NOMO-1 treated with dmso at 0.1 percent for 144 hours (cell line): ENCODE measurements around the gene ACACB.
A peak's percentile ranks its signal among the peaks of the same experiment; 100 is the strongest.

Source experiments
- DNase-seq: peaks from one replicate; lab custom pipeline; 2025; ENCODE audit not compliant: unreplicated experiment; lab: John Stamatoyannopoulos, UW

Gene ACACB

DNA sequence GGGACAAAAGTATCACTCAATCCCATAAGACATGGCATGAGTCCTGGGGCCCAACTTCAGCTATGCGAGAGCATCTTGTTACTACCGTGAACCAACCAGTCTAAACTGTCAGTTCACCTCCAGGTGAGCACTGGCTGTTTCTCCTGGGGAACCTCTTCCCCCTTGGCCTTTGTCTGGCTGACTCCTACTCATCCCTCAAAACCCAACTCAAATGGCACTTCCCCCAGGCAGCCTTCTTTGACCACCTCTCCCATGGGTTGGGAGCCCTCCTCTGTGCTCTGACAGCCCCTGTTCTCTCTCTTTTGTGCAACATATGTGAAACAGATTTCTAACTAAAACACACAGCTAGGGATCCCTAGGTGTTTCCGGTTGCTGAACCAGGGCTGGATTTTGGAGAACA is 155.0 kb downstream of the ACACB start:
- DNase-seq: no peak

GRCh38 chr12:109273354-109273753 is 157.0 kb downstream of the ACACB start:
- DNase-seq: no peak

- DNase-seq: no peak
Measured at GRCh38 chr12:109274381-109274780, 158.0 kb downstream of the ACACB start.

DNA sequence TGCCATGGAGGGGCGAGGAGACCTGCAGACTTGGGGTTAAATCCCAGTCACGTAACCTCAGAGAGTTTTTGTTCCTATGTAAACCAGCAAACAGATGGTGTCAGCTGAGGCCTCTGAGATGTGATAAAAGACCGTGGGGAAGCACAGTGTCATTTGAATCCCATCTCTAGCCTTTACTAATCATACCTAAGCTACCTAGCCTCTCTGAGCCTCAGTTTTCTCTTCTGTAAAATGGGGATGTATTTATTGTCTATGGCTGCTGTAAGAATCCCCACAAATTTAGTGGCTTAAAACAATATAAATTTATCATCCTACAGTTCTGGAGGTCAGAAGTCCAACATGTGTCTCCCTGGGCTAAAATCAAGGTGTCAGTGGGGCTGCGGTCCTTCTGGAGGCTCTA is 158.8 kb downstream of the ACACB start:
- no peak for DNase-seq

- DNase-seq: no peak
Measured at GRCh38 chr12:109276160-109276559, 159.8 kb downstream of the ACACB start.

DNA sequence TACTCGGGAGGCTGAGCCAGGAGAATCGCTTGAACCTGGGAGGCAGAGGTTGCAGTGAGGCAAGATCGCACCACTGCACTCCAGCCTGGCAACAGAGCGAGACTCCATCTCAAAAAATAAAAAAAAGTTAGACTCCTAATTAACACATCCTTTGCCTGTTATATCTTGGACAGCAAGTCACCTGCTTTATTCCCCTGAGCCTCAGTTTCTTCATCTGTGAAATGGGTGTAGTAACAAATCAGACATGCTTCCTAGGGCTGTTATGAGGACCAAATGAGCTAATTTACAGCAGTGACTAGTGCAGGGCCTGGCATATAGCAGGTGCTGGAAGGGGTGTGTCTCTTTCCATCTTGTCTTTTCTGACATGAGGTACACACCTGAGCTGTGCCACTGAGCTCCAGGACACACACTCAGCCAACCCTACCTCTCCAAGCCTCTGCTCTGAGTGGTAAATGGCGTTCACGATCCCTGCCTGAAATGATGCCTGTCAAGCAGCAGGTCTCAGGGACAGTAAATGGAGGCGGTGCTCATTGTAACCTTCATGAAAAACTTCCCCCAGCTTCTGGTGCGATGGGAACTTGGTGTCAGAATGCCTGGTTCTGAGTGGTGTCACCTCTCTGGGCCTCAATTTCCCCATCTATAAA is 161.0 kb downstream of the ACACB start:
- DNase-seq: no peak

DNA sequence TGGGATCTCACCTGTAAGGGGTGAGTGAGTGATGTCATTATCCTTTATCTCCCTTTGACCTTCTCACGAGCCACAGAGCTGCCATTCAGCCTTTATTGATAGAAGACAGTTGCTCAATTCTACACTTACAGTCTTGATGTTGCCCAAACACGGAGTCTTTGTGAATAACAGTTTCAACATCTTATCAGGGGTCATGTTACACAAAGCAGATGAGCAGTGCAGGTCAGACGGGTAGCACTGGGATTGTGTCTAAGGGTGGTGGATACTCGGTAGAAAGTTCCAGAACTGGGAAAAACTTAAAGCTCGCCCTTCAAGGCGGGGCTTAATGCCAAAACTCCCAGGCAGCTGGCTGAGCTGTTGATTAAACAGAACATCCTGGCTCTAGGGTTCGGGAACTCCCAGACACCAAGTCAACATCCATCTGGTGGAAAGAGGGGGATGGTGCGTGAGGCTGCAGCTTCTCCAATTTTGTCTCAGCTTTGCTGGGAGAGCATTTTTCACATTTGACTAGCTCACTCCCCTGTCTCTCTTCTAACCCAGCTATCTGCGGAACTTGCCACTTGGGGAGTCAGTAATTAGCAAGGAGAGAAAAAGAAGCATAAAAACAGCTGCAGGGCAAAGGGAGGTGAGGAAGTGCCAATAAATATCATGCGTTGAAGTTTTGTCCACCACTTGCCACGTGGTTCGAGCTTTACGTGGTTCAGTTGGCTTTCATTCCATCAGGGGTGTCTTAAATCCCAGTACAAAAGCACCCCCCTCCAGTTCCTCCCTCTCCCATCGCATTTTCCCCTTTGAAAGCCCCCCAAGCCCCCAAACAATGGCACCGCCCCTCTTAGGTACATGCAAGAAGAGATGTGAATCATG is 161.7 kb downstream of the ACACB start:
- peak; percentile 10 for DNase-seq

DNA sequence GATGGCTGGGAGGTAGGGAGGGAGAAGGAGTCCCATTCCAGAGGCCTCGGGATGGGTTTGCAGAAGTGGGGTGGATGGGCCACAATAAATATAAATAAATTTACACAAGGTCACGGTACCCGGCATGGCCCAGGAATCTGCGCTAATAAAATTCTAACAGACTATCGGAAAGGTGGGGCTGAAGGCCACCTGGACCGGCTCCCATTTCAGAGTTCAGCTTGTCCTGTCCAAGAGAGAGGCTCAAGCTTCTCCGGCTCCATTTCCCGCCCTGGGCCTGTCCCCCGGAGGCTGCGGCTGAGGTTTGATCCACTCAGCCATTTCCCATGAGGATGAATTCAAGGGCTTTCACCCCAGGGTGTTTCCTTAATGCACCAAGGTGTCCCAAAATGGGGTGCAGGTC is 162.5 kb downstream of the ACACB start:
- no peak for DNase-seq

DNA sequence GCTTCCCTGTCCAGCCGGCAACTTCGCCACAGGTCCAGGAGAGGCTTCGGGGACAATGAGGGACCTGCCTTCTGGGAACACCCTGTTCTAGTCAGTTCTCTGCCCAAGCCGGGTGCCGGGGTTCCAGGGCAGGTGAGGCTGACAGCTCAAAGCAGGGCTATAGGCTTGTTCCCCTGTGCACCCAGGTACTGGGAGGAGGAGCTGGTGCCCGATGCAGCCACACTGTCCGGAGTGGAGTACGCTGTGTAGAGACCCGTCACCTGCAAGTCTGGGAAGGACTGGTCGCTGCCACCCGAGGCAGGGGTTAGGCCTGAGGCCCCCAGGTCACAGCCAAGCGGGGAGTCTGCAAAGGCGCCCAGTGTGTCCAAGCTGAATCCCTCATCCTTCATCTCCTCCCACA is 163.1 kb downstream of the ACACB start:
- DNase-seq: no peak

GRCh38 chr12:109281452-109281851 is 165.1 kb downstream of the ACACB start:
- no peak for DNase-seq

DNA sequence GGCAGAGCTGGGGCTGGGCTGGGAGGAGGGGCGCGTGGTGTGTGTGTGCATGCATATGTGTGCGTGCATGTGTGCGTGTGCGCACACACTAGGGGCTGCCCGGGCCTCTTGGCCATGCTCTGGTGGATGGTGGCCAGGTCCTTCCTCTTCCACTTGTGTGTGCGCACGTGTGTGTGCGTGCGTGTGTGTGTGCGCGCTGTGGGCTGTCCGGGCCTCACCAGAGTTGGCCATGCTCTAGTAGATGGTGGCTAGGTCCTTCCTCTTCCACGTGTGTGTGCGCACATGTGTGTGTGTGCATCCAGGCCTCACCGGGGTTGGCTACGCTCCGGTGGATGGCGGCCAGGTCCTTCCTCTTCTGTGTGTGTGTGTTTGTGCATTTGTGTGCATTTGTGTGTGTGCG is 168.0 kb downstream of the ACACB start:
- no peak for DNase-seq

DNA sequence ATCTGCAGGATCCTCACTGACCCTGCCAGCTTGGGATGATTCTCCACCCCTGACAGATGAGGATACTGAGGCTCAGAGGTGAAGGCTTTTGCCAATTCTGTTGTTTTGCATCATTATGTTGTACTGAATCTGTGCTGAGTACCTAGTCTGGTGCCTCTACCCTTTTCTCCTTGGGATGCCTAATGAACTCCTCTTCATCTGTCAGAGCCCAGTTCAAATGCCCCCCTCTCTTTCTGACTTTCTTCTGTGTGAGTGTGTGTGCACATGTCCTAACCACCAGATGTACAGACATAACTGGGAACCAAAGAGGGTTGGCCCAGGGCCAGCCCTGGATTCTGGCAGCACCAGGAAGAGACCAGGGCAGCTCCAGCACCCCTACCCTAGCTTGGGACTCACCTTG is 169.9 kb downstream of the ACACB start:
- no peak for DNase-seq

- DNase-seq: no peak
Measured at GRCh38 chr12:109286652-109287051, 170.3 kb downstream of the ACACB start.

GRCh38 chr12:109287181-109287580 is 170.8 kb downstream of the ACACB start:
- DNase-seq: no peak

DNA sequence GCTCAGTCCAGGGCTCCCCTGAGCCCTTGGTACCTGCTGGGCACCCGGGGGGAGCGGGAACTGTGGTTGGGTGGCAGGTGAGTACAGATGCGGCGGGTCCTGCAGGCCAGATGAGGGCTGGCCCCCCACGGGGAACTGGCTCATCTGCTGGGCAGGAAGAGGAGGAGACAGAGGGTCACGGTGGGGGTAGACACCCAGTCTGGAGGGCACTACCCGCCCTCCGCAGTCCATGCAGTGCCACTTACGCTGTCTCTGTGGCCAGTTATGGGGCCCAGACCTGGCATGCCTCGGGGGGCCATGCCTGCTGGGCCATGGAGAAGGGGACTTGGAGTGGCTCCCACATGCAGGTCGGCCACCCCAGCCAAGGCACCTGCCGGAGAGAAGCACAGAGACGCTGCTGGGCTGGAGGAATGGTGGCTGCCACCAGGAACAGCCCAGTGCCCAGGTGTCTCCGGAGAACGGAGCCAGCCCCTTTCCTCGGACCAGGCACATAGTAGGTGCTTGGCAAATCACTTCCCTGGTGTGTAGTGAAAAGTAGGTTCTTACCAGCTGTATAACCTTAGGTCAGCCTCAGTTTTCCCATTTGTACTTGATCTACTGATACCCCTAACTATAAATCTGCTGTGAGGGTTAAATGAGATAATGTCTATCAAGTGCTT is 171.6 kb downstream of the ACACB start:
- DNase-seq: no peak

DNA sequence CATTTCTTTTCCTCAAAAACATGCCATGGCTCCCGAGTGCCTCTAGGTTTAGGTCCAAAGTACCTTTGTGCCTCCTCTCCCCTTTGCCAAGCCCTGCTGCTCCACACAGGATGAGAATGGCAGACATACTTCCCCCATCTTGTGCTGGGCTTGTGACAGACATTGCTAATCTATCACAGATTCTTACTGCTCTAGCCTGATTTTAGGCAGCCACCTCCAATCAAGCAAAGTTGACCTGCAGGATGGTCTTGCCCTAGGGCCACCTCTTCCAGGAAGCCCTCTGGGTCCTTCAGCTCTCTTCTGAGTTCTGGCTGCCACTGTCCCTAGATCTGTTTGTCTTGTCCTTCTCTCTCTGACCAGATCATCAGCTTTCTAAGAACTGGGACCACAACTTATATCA is 172.2 kb downstream of the ACACB start:
- DNase-seq: no peak

DNA sequence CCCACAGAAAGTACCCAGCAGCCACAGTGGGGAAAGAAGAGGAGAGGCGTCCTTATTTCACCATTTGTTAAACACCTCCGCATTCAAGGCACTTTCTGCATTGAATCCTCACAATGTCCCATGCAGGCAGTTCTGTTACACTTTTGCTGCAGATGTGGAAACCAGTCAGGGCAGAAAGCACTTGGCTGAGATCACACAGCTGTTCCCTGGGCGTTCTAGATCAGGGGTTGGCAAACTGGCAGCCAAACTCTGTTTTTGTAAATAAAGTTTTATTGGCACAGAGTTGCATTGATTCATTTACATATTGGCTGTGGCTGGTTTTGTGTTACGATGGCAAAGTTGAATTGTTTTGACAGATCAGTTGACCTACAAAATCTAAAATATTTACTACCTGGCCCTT is 172.6 kb downstream of the ACACB start:
- DNase-seq: no peak

GRCh38 chr12:109289551-109289950 is 173.2 kb downstream of the ACACB start:
- no peak for DNase-seq

GRCh38 chr12:109290061-109290460 is 173.7 kb downstream of the ACACB start:
- DNase-seq: no peak

DNA sequence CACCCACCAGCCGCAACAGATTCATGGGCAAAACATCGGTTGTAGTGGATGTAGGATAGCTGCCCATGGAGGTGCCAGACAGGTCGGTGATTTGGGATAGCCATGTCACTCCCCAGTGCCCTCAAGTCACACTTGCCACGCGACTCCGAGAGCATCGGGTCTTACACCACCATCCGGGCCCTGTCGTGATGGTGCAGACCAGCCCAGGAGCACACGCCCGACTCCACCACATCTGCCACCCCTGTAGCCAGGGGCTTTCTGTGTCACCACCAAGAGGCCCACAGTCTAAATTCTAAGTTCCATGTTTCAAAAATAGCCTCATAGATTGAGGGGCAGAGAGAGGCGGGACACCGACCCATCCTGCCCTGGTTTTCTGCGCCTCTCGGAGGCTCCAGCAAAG is 174.7 kb downstream of the ACACB start:
- DNase-seq: no peak

DNA sequence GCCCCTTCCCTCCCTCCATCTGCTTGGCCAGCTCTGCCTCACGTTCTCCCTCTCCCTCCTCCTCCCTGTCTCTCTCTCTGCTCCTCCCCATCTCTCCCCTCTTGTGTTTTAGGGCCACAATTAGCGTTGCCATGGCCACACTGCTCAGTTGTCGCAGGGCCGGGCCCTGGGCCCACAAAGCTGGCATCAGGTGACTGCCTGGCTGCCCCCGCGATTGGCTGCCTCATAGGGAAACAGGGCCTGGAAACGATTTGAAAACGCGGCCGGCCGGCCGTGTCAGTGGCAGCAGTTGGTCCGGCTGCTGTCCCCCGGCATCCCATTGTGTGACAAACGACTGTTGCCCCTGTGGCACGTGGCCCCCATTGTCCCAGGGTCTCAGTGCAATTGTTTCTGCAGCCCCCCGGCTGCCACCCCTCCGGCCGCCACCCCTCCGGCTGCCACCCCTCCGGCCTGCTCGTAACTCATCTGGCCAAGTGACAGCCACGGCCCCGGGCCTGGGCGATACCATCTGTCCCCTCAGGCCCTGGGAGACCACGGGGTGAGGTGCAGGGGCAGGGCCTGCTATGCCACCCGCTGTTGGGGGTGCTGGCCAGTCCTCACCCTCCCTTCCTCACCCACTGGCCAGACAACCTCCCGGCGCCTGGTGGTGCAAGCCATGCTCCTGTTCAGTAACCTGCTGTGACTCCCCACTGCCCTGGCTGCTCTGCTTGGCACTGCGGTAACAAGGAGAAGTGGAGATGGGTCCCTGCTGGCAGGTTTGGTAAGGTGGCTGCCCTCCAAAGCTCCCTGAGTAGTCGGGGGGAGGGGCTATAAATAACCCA is 175.3 kb downstream of the ACACB start:
- no peak for DNase-seq
